Liver (tissue), 9 donors: ENCODE measurements around the gene ABLIM1. TPM values are rescaled to one million over a fixed set of nuclear protein-coding genes. Genes with fewer than 3 reads are reported as not detected.

ENCODE experiments used
- DNase-seq: peaks from one replicate; pipeline ENCODE4 v3.0.0-alpha.2; 2017; ENCODE audit warnings: low spot score
- H3K27ac ChIP-seq, 2 donors: one replicate each; pipeline ENCODE4 v1.7.0; 2013; ENCODE audit warnings: inconsistent platforms in 2 of 2, low read length in 2 of 2, control low read depth in 1 of 2, low read depth in 1 of 2, mild to moderate bottlenecking in 1 of 2
- H3K27me3 ChIP-seq, 4 donors: one replicate each; pipeline versions ENCODE4 v1.6.1 to v1.7.0; 2013; ENCODE audit warnings: low read length in 3 of 4, inconsistent platforms in 1 of 4, mild to moderate bottlenecking in 1 of 4, moderate library complexity in 1 of 4; ENCODE audit not compliant: control insufficient read depth in 4 of 4, insufficient read depth in 4 of 4
- H3K36me3 ChIP-seq, 4 donors: one replicate each; pipeline versions ENCODE4 v1.6.1 to v1.7.0; 2013; ENCODE audit warnings: low read length in 3 of 4, mild to moderate bottlenecking in 3 of 4, low read depth in 1 of 4, moderate library complexity in 1 of 4; ENCODE audit not compliant: control insufficient read depth in 4 of 4, insufficient read depth in 3 of 4
- H3K4me1 ChIP-seq, 4 donors: one replicate each; pipeline versions ENCODE4 v1.6.1 to v1.7.0; 2013; ENCODE audit warnings: low read length in 3 of 4, mild to moderate bottlenecking in 3 of 4, moderate library complexity in 1 of 4; ENCODE audit not compliant: control insufficient read depth in 4 of 4, insufficient read depth in 4 of 4
- H3K4me3 ChIP-seq, 3 donors: one replicate each; pipeline versions ENCODE4 v1.6.1 to v1.7.0; 2013; ENCODE audit warnings: low read length in 3 of 3, control low read depth in 1 of 3, low read depth in 1 of 3, mild to moderate bottlenecking in 1 of 3
- H3K9ac ChIP-seq, 2 donors: one replicate each; pipeline ENCODE4 v1.7.0; 2013; ENCODE audit warnings: low read length in 2 of 2, mild to moderate bottlenecking in 2 of 2, moderate library complexity in 2 of 2, control low read depth in 1 of 2, low read depth in 1 of 2
- H3K9me3 ChIP-seq, 4 donors: one replicate each; pipeline versions ENCODE4 v1.6.1 to v1.7.0; 2013; ENCODE audit warnings: low read length in 3 of 4; ENCODE audit not compliant: control insufficient read depth in 4 of 4
- ATF3 ChIP-seq: IDR thresholded peaks from 2 replicates; pipeline ENCODE4 v1.6.1; 2016; ENCODE audit warnings: antibody characterized with exemption
- CTCF ChIP-seq: fragments of 150-350 bp; IDR thresholded peaks from 2 replicates; pipeline ENCODE4 v1.5.1; 2017; ENCODE audit warnings: improper control_type of control experiment, low read depth, low read length; ENCODE audit not compliant: missing input control
- EGR1 ChIP-seq, 2 donors: IDR thresholded peaks; 2 replicates each; pipeline ENCODE4 v1.6.1; 2016 to 2018; ENCODE audit warnings: antibody characterized with exemption in 2 of 2, low read depth in 2 of 2
- FOXA1 ChIP-seq: IDR thresholded peaks from 2 replicates; pipeline ENCODE4 v1.6.1; 2016; ENCODE audit warnings: antibody characterized with exemption
- FOXA2 ChIP-seq: IDR thresholded peaks from 2 replicates; pipeline ENCODE4 v1.6.1; 2016; ENCODE audit warnings: antibody characterized with exemption
- GABPA ChIP-seq, 2 donors: IDR thresholded peaks in 1 of 2; conservative IDR thresholded peaks in 1 of 2; 2 replicates each; pipeline ENCODE4 v1.6.1; 2016; ENCODE audit warnings: antibody characterized with exemption in 2 of 2, mild to moderate bottlenecking in 1 of 2, moderate library complexity in 1 of 2
- HNF4A ChIP-seq, 2 donors: conservative IDR thresholded peaks; 2 replicates each; pipeline ENCODE4 v1.6.1; 2016; ENCODE audit warnings: antibody characterized with exemption in 2 of 2, mild to moderate bottlenecking in 2 of 2
- HNF4G ChIP-seq: IDR thresholded peaks from 2 replicates; pipeline ENCODE4 v1.6.1; 2016; ENCODE audit warnings: antibody characterized with exemption
- JUND ChIP-seq, 2 donors: IDR thresholded peaks; 2 replicates each; pipeline ENCODE4 v1.6.1; 2016; ENCODE audit warnings: antibody characterized with exemption in 2 of 2
- MAX ChIP-seq: IDR thresholded peaks from 2 replicates; pipeline ENCODE4 v1.6.1; 2016; ENCODE audit warnings: antibody characterized with exemption
- NR2F2 ChIP-seq: IDR thresholded peaks from 2 replicates; pipeline ENCODE4 v1.6.1; 2016; ENCODE audit warnings: antibody characterized with exemption
- RAD21 ChIP-seq, 2 donors: IDR thresholded peaks; 2 replicates each; pipeline ENCODE4 v1.6.1; 2016; ENCODE audit warnings: antibody characterized with exemption in 2 of 2, mild to moderate bottlenecking in 2 of 2
- REST ChIP-seq: IDR thresholded peaks from 2 replicates; pipeline ENCODE4 v1.6.1; 2016; ENCODE audit warnings: antibody characterized with exemption, mild to moderate bottlenecking
- RXRA ChIP-seq, 2 donors: IDR thresholded peaks; 2 replicates each; pipeline ENCODE4 v1.6.1; 2017 to 2018; ENCODE audit warnings: antibody characterized with exemption in 2 of 2, mild to moderate bottlenecking in 1 of 2
- SP1 ChIP-seq: IDR thresholded peaks from 2 replicates; pipeline ENCODE4 v1.6.1; 2018; ENCODE audit warnings: antibody characterized with exemption, mild to moderate bottlenecking
- TAF1 ChIP-seq: conservative IDR thresholded peaks from 2 replicates; pipeline ENCODE4 v1.6.1; 2016; ENCODE audit warnings: antibody characterized with exemption, mild to moderate bottlenecking
- YY1 ChIP-seq: IDR thresholded peaks from 2 replicates; pipeline ENCODE4 v1.6.1; 2016; ENCODE audit warnings: antibody characterized with exemption, mild to moderate bottlenecking
- ZBTB33 ChIP-seq: IDR thresholded peaks from 2 replicates; pipeline ENCODE4 v1.6.1; 2016; ENCODE audit warnings: antibody characterized with exemption
- WGBS: extraction: QIAGEN DNeasy Blood & Tissue Kit; methylation state at CpG from one replicate; pipeline ENCODE4 v1.1.7; 2013; 5-methylcytosine and 5-hydroxymethylcytosine counted together
- polyA plus RNA-seq, 2 donors: library from polyadenylated mRNA; stranded (reverse) in 1 of 2; unstranded in 1 of 2; fragments of 200-250 nt in 1 of 2; fragments of >200 nt in 1 of 2; fragmentation: Nextera tagmentation in 1 of 2; extraction: Ambion mirVana in 1 of 2; gene quantifications; one replicate each; pipeline versions ENCODE4 v1.2.1 to v1.2.3, GENCODE V29; 2013 to 2015
- total RNA-seq, 2 donors: library from RNA; depleted of rRNA; stranded (reverse); fragments of >200 nt; gene quantifications; one replicate each; pipeline ENCODE4 v1.2.3, GENCODE V29; 2014
- donor health status: healthy.
- donor health status: healthy.
- donor health status: healthy.
- donor health status: healthy.
- donor health status: healthy.

The ABLIM1 gene
- total and polyA plus RNA-seq, 4 donors: 10.9 to 31.3 (median 13.1) TPM

GRCh38 chr10:114655671-114656070, 2.4 kb downstream of the ABLIM1 start:
- Histone ChIP-seq H3K27me3 (no peaks in the 10 kb centered on the region), H3K36me3 (no peaks in the 10 kb centered on the region), H3K4me3 (no peak overlapping the region), H3K9ac (no peak overlapping the region), H3K4me1 (peaks cover 4 to 25% (median 17%) of the 10 kb centered on the region in 4 donors), H3K9me3 (no peaks in the 10 kb centered on the region), H3K27ac (no peak overlapping the region)
- no peak for DNase-seq
- 97% methylated on average over 7 of the region's 7 CpGs for WGBS
- TF ChIP-seq ZBTB33: no peak
- no peak for TF ChIP-seq FOXA2
- no peak for TF ChIP-seq FOXA1
- TF ChIP-seq NR2F2: no peak
- no peak for TF ChIP-seq RAD21 (IDR thresholded peaks at IDR 0.05)
- no peak for TF ChIP-seq MAX
- TF ChIP-seq YY1: no peak
- no peak for TF ChIP-seq JUND (IDR thresholded peaks at IDR 0.05)
- TF ChIP-seq GABPA (IDR thresholded peaks at IDR 0.05 in 1 of 2, conservative IDR thresholded peaks at IDR 0.05 in 1 of 2): no peak
- TF ChIP-seq REST: no peak
- TF ChIP-seq HNF4G: no peak
- no peak for TF ChIP-seq EGR1 (IDR thresholded peaks at IDR 0.05; ENCODE audit: low read depth in 2 of 2)
- no peak for TF ChIP-seq TAF1
- TF ChIP-seq ATF3: no peak
- no peak for TF ChIP-seq SP1
- TF ChIP-seq RXRA (IDR thresholded peaks at IDR 0.05): no peak

GRCh38 chr10:114654822-114655575, 3.1 kb downstream of the ABLIM1 start:
- Histone ChIP-seq H3K4me1 (peaks cover 6 to 31% (median 18%) of the 10 kb centered on the region in 4 donors), H3K4me3 (no peak overlapping the region), H3K9me3 (no peaks in the 10 kb centered on the region), H3K9ac (no peak overlapping the region), H3K27ac (no peak overlapping the region), H3K27me3 (no peaks in the 10 kb centered on the region), H3K36me3 (no peaks in the 10 kb centered on the region)
- WGBS: 90% methylated on average over 3 of the region's 3 CpGs
- no peak for DNase-seq
- TF ChIP-seq JUND (IDR thresholded peaks at IDR 0.05) (no peak), RXRA (IDR thresholded peaks at IDR 0.05) (no peak), GABPA (IDR thresholded peaks at IDR 0.05 in 1 of 2, conservative IDR thresholded peaks at IDR 0.05 in 1 of 2) (no peak), RAD21 (IDR thresholded peaks at IDR 0.05) (no peak), HNF4A (conservative IDR thresholded peaks at IDR 0.05) (no peak), CTCF (no peak), FOXA2 (no peak)
